BLaER1 (cell line): Measurements from ENCODE around the gene KLHL29.

Experiments
- H3K27ac ChIP-seq: shearing (Covaris generic); formaldehyde crosslinking; 2 replicates; pipeline ENCODE4 v1.8.1; 2022
- H3K27me3 ChIP-seq: shearing (Covaris generic); formaldehyde crosslinking; 2 replicates; pipeline ENCODE4 v1.8.1; 2022
- H3K36me3 ChIP-seq: shearing (Covaris generic); formaldehyde crosslinking; 2 replicates; pipeline ENCODE4 v1.8.1; 2022
- H3K4me1 ChIP-seq: shearing (Covaris generic); formaldehyde crosslinking; 2 replicates; pipeline ENCODE4 v1.8.1; 2022
- H3K4me2 ChIP-seq: shearing (Covaris generic); formaldehyde crosslinking; 2 replicates; pipeline ENCODE4 v1.8.1; 2022
- H3K4me3 ChIP-seq: shearing (Covaris generic); formaldehyde crosslinking; 2 replicates; pipeline ENCODE4 v1.8.1; 2022
- H3K9ac ChIP-seq: shearing (Covaris generic); formaldehyde crosslinking; 2 replicates; pipeline ENCODE4 v1.8.1; 2022
- H3K9me3 ChIP-seq: shearing (Covaris generic); formaldehyde crosslinking; 2 replicates; pipeline ENCODE4 v1.8.1; 2022
- H4K20me1 ChIP-seq: shearing (Covaris generic); formaldehyde crosslinking; 2 replicates; pipeline ENCODE4 v1.8.1; 2022
- Cebpa-rat ChIP-seq: shearing (Covaris generic); IDR thresholded peaks from 2 replicates; pipeline ENCODE4 v1.8.1; 2022

The KLHL29 gene

GRCh38 chr2:23435250-23436035 is 50.5 kb downstream of the KLHL29 start:
- Histone ChIP-seq H3K4me1 (no peaks in the 10 kb centered on the region), H3K4me3 (no peak overlapping the region), H3K27me3 (no peaks in the 10 kb centered on the region), H3K9ac (no peak overlapping the region), H3K27ac (no peak overlapping the region), H3K4me2 (no peak overlapping the region), H3K36me3 (no peaks in the 10 kb centered on the region), H4K20me1 (no peaks in the 10 kb centered on the region), H3K9me3 (peaks cover 4% of the 10 kb centered on the region; the same call in 1 of the 2 replicates)
- no peak for TF ChIP-seq Cebpa-rat

DNA sequence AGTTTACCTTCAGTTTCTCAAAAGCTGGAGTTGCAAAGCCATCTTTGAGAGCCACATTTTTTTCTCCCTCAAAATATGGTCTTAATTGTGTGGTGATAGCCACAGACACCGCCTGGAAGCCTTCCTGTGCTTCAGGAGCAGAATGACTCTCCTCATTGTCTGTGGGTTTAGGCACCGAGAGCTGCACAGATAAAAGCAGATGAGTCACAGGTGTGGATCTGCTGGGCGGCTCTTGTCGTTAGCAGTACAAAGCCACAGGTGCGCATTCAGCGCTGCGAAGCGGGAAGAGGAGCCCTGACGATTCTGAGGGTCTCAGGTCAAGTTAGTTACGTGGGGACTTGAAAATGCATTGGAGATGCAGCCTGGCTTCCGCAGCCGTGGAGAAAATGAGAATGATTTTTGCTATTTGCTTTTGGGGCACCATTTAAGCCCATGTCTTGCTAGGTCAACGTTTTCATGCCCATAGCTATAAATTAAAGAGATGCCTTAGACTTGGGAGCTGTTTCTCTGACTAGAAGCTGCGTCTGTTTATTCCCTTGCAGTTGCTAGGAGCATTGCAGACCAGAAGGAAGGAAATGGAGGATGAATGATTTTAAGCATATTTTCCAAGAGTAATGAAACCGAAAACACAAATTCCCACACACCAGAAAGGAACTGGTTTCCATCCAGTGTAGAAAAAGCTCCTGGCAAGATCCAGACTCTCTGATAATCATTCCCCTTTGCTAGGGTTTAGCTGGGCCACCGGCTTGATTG is 51.5 kb downstream of the KLHL29 start:
- no peaks in the 10 kb centered on the region for H3K36me3 ChIP-seq
- H3K9ac ChIP-seq = no peak overlapping the region
- no peak overlapping the region for H3K4me3 ChIP-seq
- no peaks in the 10 kb centered on the region for H4K20me1 ChIP-seq
- H3K4me1 ChIP-seq = no peaks in the 10 kb centered on the region
- TF ChIP-seq Cebpa-rat = no peak
- no peak overlapping the region for H3K27ac ChIP-seq
- peaks cover 6% of the 10 kb centered on the region for H3K9me3 ChIP-seq
- H3K4me2 ChIP-seq = no peak overlapping the region
- no peaks in the 10 kb centered on the region for H3K27me3 ChIP-seq

DNA sequence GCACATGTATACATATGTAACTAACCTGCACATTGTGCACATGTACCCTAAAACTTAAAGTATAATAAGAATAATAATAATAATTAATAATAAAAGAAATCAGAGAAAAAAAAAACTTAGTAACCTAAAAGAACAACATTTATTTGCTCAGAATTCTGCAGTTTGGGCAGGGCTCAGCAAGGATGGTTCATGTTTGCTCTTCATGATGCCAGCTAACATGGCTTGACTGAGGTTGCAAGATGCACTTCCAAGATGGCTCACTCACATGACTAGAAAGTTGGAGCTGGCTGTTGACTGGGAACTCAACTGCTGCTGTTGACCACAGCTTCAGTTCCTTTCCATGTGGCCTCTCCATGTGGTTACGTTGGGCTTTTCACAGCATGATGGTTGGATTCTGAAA is 56.4 kb downstream of the KLHL29 start:
- Histone ChIP-seq H4K20me1 (no peaks in the 10 kb centered on the region), H3K9me3 (peaks cover 12% of the 10 kb centered on the region), H3K36me3 (no peaks in the 10 kb centered on the region), H3K4me1 (no peaks in the 10 kb centered on the region), H3K4me3 (no peak overlapping the region), H3K4me2 (no peak overlapping the region), H3K27me3 (no peaks in the 10 kb centered on the region), H3K27ac (no peak overlapping the region), H3K9ac (no peak overlapping the region)
- TF ChIP-seq Cebpa-rat = no peak

DNA sequence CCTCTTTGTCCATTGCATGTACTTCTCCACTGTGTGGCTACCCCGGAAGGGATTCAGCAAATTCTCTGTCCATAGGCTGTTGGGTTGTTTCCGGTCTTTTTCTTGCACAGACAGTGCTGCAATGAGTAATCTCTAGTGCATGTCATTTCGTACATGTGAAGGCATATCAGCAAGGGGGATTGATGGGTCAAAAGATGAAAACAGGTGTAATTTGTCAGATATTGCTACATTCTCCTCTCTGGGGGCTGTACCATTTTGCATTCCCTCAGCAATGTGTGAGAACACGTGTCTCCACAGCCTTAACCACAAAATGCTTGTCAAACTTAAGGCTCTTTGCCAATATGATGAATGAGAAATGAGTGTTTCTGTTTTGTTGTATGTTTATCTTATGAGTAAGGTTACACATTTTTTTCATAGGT is 60.5 kb downstream of the KLHL29 start:
- no peak overlapping the region for H3K4me3 ChIP-seq
- no peaks in the 10 kb centered on the region; the same call in 1 of the 2 replicates for H3K4me1 ChIP-seq
- no peak overlapping the region for H3K4me2 ChIP-seq
- H3K27ac ChIP-seq = no peak overlapping the region
- no peak for TF ChIP-seq Cebpa-rat
- no peaks in the 10 kb centered on the region for H3K36me3 ChIP-seq
- H3K27me3 ChIP-seq = peaks cover 11% of the 10 kb centered on the region; the same call in 1 of the 2 replicates
- H3K9me3 ChIP-seq = peaks cover 8% of the 10 kb centered on the region
- no peak overlapping the region for H3K9ac ChIP-seq
- H4K20me1 ChIP-seq = no peaks in the 10 kb centered on the region

DNA sequence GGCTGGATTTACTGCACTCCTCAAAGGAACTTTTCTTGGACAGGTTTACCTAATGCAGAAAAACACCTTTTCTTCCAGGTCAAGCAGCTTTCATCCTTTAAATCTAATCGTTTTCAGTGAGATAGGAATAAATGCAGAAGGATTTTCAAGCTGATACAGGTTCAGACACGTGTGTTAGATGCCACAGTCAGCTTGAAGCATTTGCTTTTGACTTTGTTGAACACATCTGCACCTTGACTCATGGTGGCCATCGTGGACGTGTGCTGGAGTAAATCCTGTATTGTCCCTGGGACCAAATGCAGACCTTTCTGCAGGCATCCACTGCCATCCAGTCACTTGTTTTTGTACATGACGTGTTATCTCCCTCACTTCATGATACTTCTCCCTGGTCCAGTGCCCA is 61.9 kb downstream of the KLHL29 start:
- peaks cover 4% of the 10 kb centered on the region for H3K4me1 ChIP-seq

GRCh38 chr2:23447405-23447804 is 62.4 kb downstream of the KLHL29 start:
- Histone ChIP-seq H3K9ac (no peak overlapping the region), H3K36me3 (no peaks in the 10 kb centered on the region), H3K4me2 (no peak overlapping the region), H3K9me3 (no peaks in the 10 kb centered on the region), H3K27me3 (peaks cover 26% of the 10 kb centered on the region), H4K20me1 (peaks cover 14% of the 10 kb centered on the region), H3K4me1 (peaks cover 9% of the 10 kb centered on the region), H3K27ac (no peak overlapping the region), H3K4me3 (no peak overlapping the region)
- no peak for TF ChIP-seq Cebpa-rat

More for the DNA sequence above, 61.9 kb downstream of the KLHL29 start:
- Histone ChIP-seq H3K9ac (no peak overlapping the region), H3K36me3 (no peaks in the 10 kb centered on the region), H3K4me2 (no peak overlapping the region), H3K9me3 (0 out of 2 replicates have a peak, but pooled peaks cover 2% of the 10 kb centered on the region), H3K4me3 (no peak overlapping the region), H4K20me1 (peaks cover 9% of the 10 kb centered on the region; the same call in 1 of the 2 replicates), H3K27me3 (peaks cover 24% of the 10 kb centered on the region), H3K27ac (no peak overlapping the region)
- TF ChIP-seq Cebpa-rat = no peak

- Histone ChIP-seq H3K4me3 (no peak overlapping the region), H3K27me3 (peaks cover 33% of the 10 kb centered on the region), H3K9ac (no peak overlapping the region), H3K4me2 (no peak overlapping the region), H3K27ac (no peak overlapping the region), H3K9me3 (no peaks in the 10 kb centered on the region), H4K20me1 (peaks cover 29% of the 10 kb centered on the region), H3K36me3 (no peaks in the 10 kb centered on the region), H3K4me1 (peaks cover 24% of the 10 kb centered on the region)
- no peak for TF ChIP-seq Cebpa-rat
Measured at GRCh38 chr2:23448906-23449305, 63.9 kb downstream of the KLHL29 start.

GRCh38 chr2:23449413-23449812 is 64.4 kb downstream of the KLHL29 start:
- no peak overlapping the region for H3K9ac ChIP-seq
- no peaks in the 10 kb centered on the region for H3K9me3 ChIP-seq
- H3K4me3 ChIP-seq = no peak overlapping the region
- peaks cover 24% of the 10 kb centered on the region for H3K4me1 ChIP-seq
- peaks cover 29% of the 10 kb centered on the region for H4K20me1 ChIP-seq
- H3K36me3 ChIP-seq = no peaks in the 10 kb centered on the region
- no peak for TF ChIP-seq Cebpa-rat
- H3K27me3 ChIP-seq = peaks cover 36% of the 10 kb centered on the region
- H3K27ac ChIP-seq = no peak overlapping the region
- no peak overlapping the region for H3K4me2 ChIP-seq

GRCh38 chr2:23449831-23450331 is 64.9 kb downstream of the KLHL29 start:
- Histone ChIP-seq H3K4me3 (no peak overlapping the region), H4K20me1 (peaks cover 29% of the 10 kb centered on the region), H3K9ac (no peak overlapping the region), H3K27ac (no peak overlapping the region), H3K27me3 (peaks cover 41% of the 10 kb centered on the region), H3K4me2 (no peak overlapping the region), H3K36me3 (no peaks in the 10 kb centered on the region), H3K4me1 (peaks cover 24% of the 10 kb centered on the region), H3K9me3 (no peaks in the 10 kb centered on the region)
- no peak for TF ChIP-seq Cebpa-rat

DNA sequence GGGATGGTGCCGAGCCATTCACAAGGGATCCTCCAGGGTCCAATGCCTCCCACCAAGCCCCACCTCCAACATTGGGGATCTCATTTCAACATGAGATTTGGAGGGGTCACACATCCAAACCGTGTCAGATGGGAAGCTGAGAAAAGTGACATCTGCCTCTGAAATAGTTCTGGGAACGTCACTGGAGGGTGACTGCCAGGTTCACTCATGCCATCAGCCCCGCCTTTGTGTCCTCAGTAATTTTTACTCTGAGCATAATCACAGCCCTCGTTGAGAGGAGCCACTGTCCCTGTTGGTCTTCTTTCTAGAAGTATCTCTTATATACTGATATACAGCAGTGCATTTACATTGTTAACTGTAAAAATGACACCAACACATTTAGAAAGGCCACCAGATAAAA is 67.4 kb downstream of the KLHL29 start:
- Histone ChIP-seq H3K4me3 (no peak overlapping the region), H3K27me3 (peaks cover 51% of the 10 kb centered on the region), H3K27ac (no peak overlapping the region), H3K4me1 (peaks cover 24% of the 10 kb centered on the region), H3K9ac (no peak overlapping the region), H4K20me1 (peaks cover 29% of the 10 kb centered on the region), H3K4me2 (peak overlapping the region; percentile 85), H3K36me3 (no peaks in the 10 kb centered on the region), H3K9me3 (no peaks in the 10 kb centered on the region)
- no peak for TF ChIP-seq Cebpa-rat
